H1 (cell line): ENCODE data around the gene BBS9. TPM values are rescaled to one million over a fixed set of nuclear protein-coding genes. Genes with fewer than 3 reads are reported as not detected.

ENCODE experiments used
- CTCF ChIA-PET: fragments of 300-600 bp; sonication (Branson Sonifier 250); formaldehyde crosslinking; loops from one replicate; lab custom pipeline; 2021; ENCODE audit not compliant: partially characterized antibody; lab: Charles Lee
- POLR2A ChIA-PET: fragments of 300-600 bp; sonication (Branson Sonifier 250); formaldehyde crosslinking; loops from one replicate; lab custom pipeline; 2021; ENCODE audit warnings: inconsistent platforms; ENCODE audit not compliant: partially characterized antibody; lab: Charles Lee
- DNase-seq, 2 experiments: peaks; one replicate each; pipeline versions ENCODE4 v3.0.0 to v3.0.0-alpha.2; 2010 to 2022; ENCODE audit warnings: low spot score in 2 of 2, low read depth in 1 of 2, mixed read lengths in 1 of 2
- FAIRE-seq: peaks from 2 replicates; lab custom pipeline; 2011; peaks lifted over from hg19 to GRCh38; lab: Jason Lieb, UNC
- H2AFZ ChIP-seq: 2 replicates; pipeline ENCODE4 v1.8.1; 2012; ENCODE audit warnings: low read length, inconsistent platforms
- H2AK5ac ChIP-seq: 2 replicates; pipeline ENCODE4 v1.6.1; 2013; ENCODE audit warnings: low read depth, low read length
- H2BK120ac ChIP-seq: replicated peaks from 2 replicates; pipeline ENCODE3; 2013; ENCODE audit warnings: low read depth, low read length, inconsistent platforms
- H2BK12ac ChIP-seq: 2 replicates; pipeline ENCODE4 v1.6.1; 2013; ENCODE audit warnings: low read depth, low read length
- H2BK15ac ChIP-seq: 2 replicates; pipeline ENCODE4 v1.6.1; 2013; ENCODE audit warnings: low read length
- H2BK20ac ChIP-seq: 2 replicates; pipeline ENCODE4 v1.6.1; 2013; ENCODE audit warnings: low read length
- H2BK5ac ChIP-seq: 2 replicates; pipeline ENCODE4 v1.6.1; 2013; ENCODE audit warnings: low read depth, low read length
- H3K14ac ChIP-seq: 2 replicates; pipeline ENCODE4 v1.6.1; 2013; ENCODE audit warnings: inconsistent platforms; ENCODE audit not compliant: insufficient read length
- H3K18ac ChIP-seq: 2 replicates; pipeline ENCODE4 v1.6.1; 2013; ENCODE audit warnings: low read length; ENCODE audit errors: extremely low read depth
- H3K23ac ChIP-seq: 2 replicates; pipeline ENCODE4 v1.6.1; 2013; ENCODE audit warnings: inconsistent platforms; ENCODE audit not compliant: insufficient read length
- H3K23me2 ChIP-seq: 2 replicates; pipeline ENCODE4 v1.6.1; 2013; ENCODE audit warnings: low read depth, low read length
- H3K27ac ChIP-seq: 2 replicates; pipeline ENCODE4 v1.6.1; 2011; ENCODE audit warnings: low read depth, low read length, inconsistent platforms
- H3K27me3 ChIP-seq, 4 experiments: replicated peaks in 1 of 4; 1 replicate in 1 of 4; 2 replicates in 3 of 4; pipeline versions ENCODE4 v1.6.1 to v1.8.1; 2011 to 2013; ENCODE audit warnings: low read length in 3 of 4, mild to moderate bottlenecking in 3 of 4, inconsistent platforms in 2 of 4, mixed read lengths in 2 of 4, moderate library complexity in 1 of 4; ENCODE audit not compliant: control insufficient read depth in 3 of 4, insufficient read depth in 3 of 4; ENCODE audit errors: extremely low read depth in 1 of 4
- H3K36me3 ChIP-seq, 4 experiments: 2 replicates each; pipeline versions ENCODE4 v1.6.1 to v1.8.1; 2011 to 2013; ENCODE audit warnings: mild to moderate bottlenecking in 4 of 4, low read length in 3 of 4, moderate library complexity in 2 of 4, control low read depth in 1 of 4, inconsistent platforms in 1 of 4; ENCODE audit not compliant: insufficient read depth in 4 of 4, control insufficient read depth in 2 of 4
- H3K4ac ChIP-seq: replicated peaks from 2 replicates; pipeline ENCODE3; 2013; ENCODE audit warnings: low read length, low read depth, mixed read lengths, inconsistent platforms; ENCODE audit not compliant: insufficient read length
- H3K4me1 ChIP-seq, 4 experiments: replicated peaks in 1 of 4; 1 replicate in 1 of 4; 2 replicates in 3 of 4; pipeline versions ENCODE4 v1.6.1 to v1.8.1; 2011 to 2013; ENCODE audit warnings: low read length in 3 of 4, inconsistent platforms in 2 of 4, mixed read lengths in 1 of 4; ENCODE audit not compliant: insufficient read depth in 4 of 4, control insufficient read depth in 3 of 4
- H3K4me2 ChIP-seq, 2 experiments: 2 replicates each; pipeline versions ENCODE4 v1.6.1 to v1.8.1; 2011 to 2013; ENCODE audit warnings: low read depth in 2 of 2, low read length in 2 of 2, control low read depth in 1 of 2, inconsistent platforms in 1 of 2, mild to moderate bottlenecking in 1 of 2; ENCODE audit not compliant: insufficient read depth in 1 of 2
- H3K4me3 ChIP-seq, 4 experiments: fragments of 200-600, 300-600 bp in 1 of 4; sonication (generic), shearing (Covaris generic), sonication (Bioruptor Twin) in 1 of 4; 2 replicates each; pipeline versions ENCODE4 v1.5.1 to v1.8.1; 2011 to 2016; ENCODE audit warnings: low read length in 4 of 4, low read depth in 3 of 4, control low read depth in 2 of 4, inconsistent platforms in 2 of 4, mild to moderate bottlenecking in 2 of 4, mixed read lengths in 1 of 4, moderate library complexity in 1 of 4; ENCODE audit not compliant: insufficient read depth in 2 of 4; ENCODE audit errors: extremely low read depth in 1 of 4
- H3K56ac ChIP-seq: replicated peaks from 2 replicates; pipeline ENCODE3; 2013; ENCODE audit warnings: low read depth, mild to moderate bottlenecking, mixed read lengths, low read length, inconsistent platforms; ENCODE audit not compliant: insufficient read length
- H3K79me1 ChIP-seq: 2 replicates; pipeline ENCODE4 v1.6.1; 2013; ENCODE audit warnings: low read depth, low read length, control low read depth
- H3K79me2 ChIP-seq, 2 experiments: 2 replicates each; pipeline versions ENCODE4 v1.6.1 to v1.8.1; 2012 to 2013; ENCODE audit warnings: low read length in 2 of 2, mild to moderate bottlenecking in 2 of 2, inconsistent platforms in 1 of 2; ENCODE audit not compliant: insufficient read depth in 2 of 2, control insufficient read depth in 1 of 2
- H3K9ac ChIP-seq, 4 experiments: replicated peaks in 1 of 4; 1 replicate in 1 of 4; 2 replicates in 3 of 4; pipeline versions ENCODE4 v1.6.1 to v1.8.1; 2011 to 2013; ENCODE audit warnings: low read depth in 3 of 4, low read length in 3 of 4, control low read depth in 2 of 4, mild to moderate bottlenecking in 2 of 4, moderate library complexity in 2 of 4, inconsistent platforms in 1 of 4; ENCODE audit errors: extremely low read depth in 1 of 4
- H3K9me3 ChIP-seq, 2 experiments: 2 replicates each; pipeline versions ENCODE4 v1.6.1 to v1.8.1; 2012 to 2013; ENCODE audit warnings: mild to moderate bottlenecking in 2 of 2, moderate library complexity in 2 of 2, control low read depth in 1 of 2, inconsistent platforms in 1 of 2, low read depth in 1 of 2, low read length in 1 of 2, mixed read lengths in 1 of 2; ENCODE audit not compliant: insufficient read depth in 2 of 2
- H4K20me1 ChIP-seq, 2 experiments: replicated peaks in 1 of 2; 2 replicates each; pipeline versions ENCODE3 to v1.8.1; 2011 to 2013; ENCODE audit warnings: inconsistent platforms in 2 of 2, low read length in 2 of 2, mild to moderate bottlenecking in 1 of 2; ENCODE audit not compliant: insufficient read depth in 2 of 2, control insufficient read depth in 1 of 2
- H4K5ac ChIP-seq: 2 replicates; pipeline ENCODE4 v1.6.1; 2013; ENCODE audit warnings: low read length, low read depth, mixed read lengths, inconsistent platforms; ENCODE audit not compliant: insufficient read length
- H4K8ac ChIP-seq: 2 replicates; pipeline ENCODE4 v1.8.0; 2013; ENCODE audit warnings: mild to moderate bottlenecking, moderate library complexity, low read length, inconsistent platforms; ENCODE audit not compliant: insufficient read depth; ENCODE audit errors: extremely low read depth
- H4K91ac ChIP-seq: replicated peaks from 2 replicates; pipeline ENCODE3; 2013; ENCODE audit warnings: low read length, mixed read lengths, inconsistent platforms; ENCODE audit not compliant: insufficient read length
- BRCA1 ChIP-seq: IDR thresholded peaks from 2 replicates; pipeline ENCODE4 v1.6.1; 2012; ENCODE audit warnings: low read depth, low read length, improper control_type of control experiment
- CEBPB ChIP-seq: IDR thresholded peaks from 2 replicates; pipeline ENCODE4 v1.6.1; 2012; ENCODE audit warnings: low read depth, low read length
- EP300 ChIP-seq, 2 experiments: IDR thresholded peaks; 1 replicate in 1 of 2; 2 replicates in 1 of 2; pipeline ENCODE4 v1.6.1; 2011 to 2012; ENCODE audit warnings: low read depth in 2 of 2, low read length in 2 of 2, mild to moderate bottlenecking in 2 of 2, borderline replicate concordance in 1 of 2, inconsistent platforms in 1 of 2, moderate library complexity in 1 of 2
- FOSL1 ChIP-seq: IDR thresholded peaks from 2 replicates; pipeline ENCODE4 v1.6.1; 2011; ENCODE audit warnings: mild to moderate bottlenecking, low read depth, low read length, moderate library complexity; ENCODE audit not compliant: insufficient read depth
- HDAC2 ChIP-seq, 2 experiments: fragments of 300-600 bp in 1 of 2; sonication (generic) in 1 of 2; IDR thresholded peaks; 2 replicates each; pipeline ENCODE4 v1.6.1; 2011 to 2012; ENCODE audit warnings: low read depth in 2 of 2, low read length in 2 of 2, mild to moderate bottlenecking in 2 of 2, moderate library complexity in 2 of 2, borderline replicate concordance in 1 of 2, inconsistent platforms in 1 of 2
- KDM1A ChIP-seq: fragments of 200-600, 300-600 bp; sonication (generic); IDR thresholded peaks from 2 replicates; pipeline ENCODE4 v1.7.1; 2016; ENCODE audit warnings: mild to moderate bottlenecking, low read length, borderline replicate concordance
- RFX5 ChIP-seq: IDR thresholded peaks from 2 replicates; pipeline ENCODE4 v1.6.1; 2011; ENCODE audit warnings: low read depth, low read length, improper control_type of control experiment, borderline replicate concordance
- SIX5 ChIP-seq: IDR thresholded peaks from 2 replicates; pipeline ENCODE4 v1.6.1; 2011; ENCODE audit warnings: mild to moderate bottlenecking, low read depth, low read length
- TBP ChIP-seq: IDR thresholded peaks from 2 replicates; pipeline ENCODE4 v1.6.1; 2011; ENCODE audit warnings: low read depth, low read length, improper control_type of control experiment
- WGBS, 2 experiments: shearing (Covaris generic) in 1 of 2; methylation state at CpG; one replicate each; pipeline versions ENCODE4 v1.1.6 to v1.1.7; 2013 to 2015; ENCODE audit warnings: low lambda C conversion rate in 2 of 2, mixed read lengths in 2 of 2, inconsistent platforms in 1 of 2, low coverage in 1 of 2, missing lambda C conversion rate in 1 of 2; ENCODE audit not compliant: insufficient replicate concordance in 2 of 2, insufficient coverage in 1 of 2, insufficient read length in 1 of 2; ENCODE audit errors: extremely low coverage in 1 of 2, missing lambda C conversion rate in 1 of 2; 5-methylcytosine and 5-hydroxymethylcytosine counted together
- polyA plus RNA-seq, 7 experiments: library from polyadenylated mRNA; depleted of rRNA in 3 of 7; stranded (reverse) in 5 of 7; unstranded in 2 of 7; fragments of >200 nt in 5 of 7; fragments of 200-250 nt in 2 of 7; gene quantifications; 1 replicate in 5 of 7; 2 replicates in 1 of 7; 4 replicates in 1 of 7; pipeline versions ENCODE4 v1.2.1 to v1.2.3, GENCODE V29; 2011 to 2013; ENCODE audit warnings: missing spikeins in 2 of 7, mixed read lengths in 2 of 7
- total RNA-seq: library from RNA; stranded (reverse); fragmentation: NEBNext Ultra II Directional; extraction: Animal tissue kit (Norgen Biotek cat#: 25700); gene quantifications from 2 replicates; pipeline ENCODE4 v1.2.1, GENCODE V29; 2021
- TF ChIP-seq, protein P1 (sequence below): IDR thresholded peaks from 2 replicates; pipeline ENCODE4 v1.6.1; 2012; ENCODE audit warnings: inconsistent platforms
- TF ChIP-seq, protein P2 (sequence below): IDR thresholded peaks from 2 replicates; pipeline ENCODE4 v1.6.1; 2012; ENCODE audit warnings: low read length, inconsistent platforms

The BBS9 gene
- total and polyA plus RNA-seq, 2 of the 8 experiments (the other 6 are each of a cell fraction or from before 2014, with no cell fraction given) = 22.3 to 37.0 TPM

DNA sequence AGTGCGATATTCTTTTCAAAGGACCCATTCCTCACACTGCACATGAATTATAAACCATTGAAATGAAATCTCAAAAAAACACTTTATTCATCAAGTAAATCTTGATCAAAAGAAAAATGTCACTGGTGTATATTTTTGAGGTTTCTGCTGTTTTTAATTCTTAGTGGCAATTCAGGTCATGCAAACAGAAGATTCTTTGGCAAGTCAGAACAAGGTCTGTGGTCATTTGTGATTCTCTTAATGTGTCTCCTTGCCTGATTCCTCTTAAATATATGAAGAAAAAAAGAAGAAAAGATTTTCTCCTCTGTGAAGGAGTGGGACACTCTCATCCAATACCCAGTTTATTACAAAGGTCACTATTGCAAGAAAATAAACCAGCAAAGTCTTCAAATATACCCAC lies 467.8 kb downstream of the BBS9 start:
- Histone ChIP-seq H3K23ac (no peak overlapping the region), H2AFZ (no peak overlapping the region), H3K27ac (no peak overlapping the region), H3K4ac (no peak overlapping the region), H2BK5ac (no peak overlapping the region), H3K56ac (no peak overlapping the region), H3K9ac (no peak overlapping the region), H3K18ac (no peak overlapping the region), H2BK15ac (no peak overlapping the region), H3K23me2 (no peaks in the 10 kb centered on the region), H4K8ac (no peak overlapping the region), H2BK12ac (no peak overlapping the region), H4K5ac (no peak overlapping the region), H2BK20ac (no peak overlapping the region), H3K4me1 (peaks cover 0 to 2% (median 0%) of the 10 kb centered on the region in 4 experiments; a peak in 1 of 7 replicates), H3K79me2 (no peaks in the 10 kb centered on the region), H3K14ac (no peak overlapping the region), H3K4me3 (no peak overlapping the region), H3K27me3 (peaks cover 0 to 1% (median 0%) of the 10 kb centered on the region in 4 experiments; a peak in 1 of 7 replicates), H4K20me1 (no peaks in the 10 kb centered on the region), H4K91ac (no peak overlapping the region), H2AK5ac (no peak overlapping the region), H2BK120ac (no peak overlapping the region), H3K79me1 (no peaks in the 10 kb centered on the region), H3K9me3 (no peaks in the 10 kb centered on the region), H3K36me3 (no peaks in the 10 kb centered on the region), H3K4me2 (no peak overlapping the region)
- 93% methylated on average over 1 of the region's 1 CpG; no CpG with 5 or more reads in 1 of the 2 experiments for WGBS, 2 experiments
- POLR2A ChIA-PET = no interaction called here
- no peak for DNase-seq
- CTCF ChIA-PET = interaction anchor here (1.0 kb wide), 1 partner anchor 37 kb away, joined by 3 read pairs; no protein-coding TSS in a partner anchor
- FAIRE-seq = no peak
- no peak for TF ChIP-seq SIX5
- TF ChIP-seq, protein P1, sequence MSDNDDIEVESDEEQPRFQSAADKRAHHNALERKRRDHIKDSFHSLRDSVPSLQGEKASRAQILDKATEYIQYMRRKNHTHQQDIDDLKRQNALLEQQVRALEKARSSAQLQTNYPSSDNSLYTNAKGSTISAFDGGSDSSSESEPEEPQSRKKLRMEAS = no peak
- TF ChIP-seq TBP = no peak
- TF ChIP-seq BRCA1 = no peak
- TF ChIP-seq, protein P2, sequence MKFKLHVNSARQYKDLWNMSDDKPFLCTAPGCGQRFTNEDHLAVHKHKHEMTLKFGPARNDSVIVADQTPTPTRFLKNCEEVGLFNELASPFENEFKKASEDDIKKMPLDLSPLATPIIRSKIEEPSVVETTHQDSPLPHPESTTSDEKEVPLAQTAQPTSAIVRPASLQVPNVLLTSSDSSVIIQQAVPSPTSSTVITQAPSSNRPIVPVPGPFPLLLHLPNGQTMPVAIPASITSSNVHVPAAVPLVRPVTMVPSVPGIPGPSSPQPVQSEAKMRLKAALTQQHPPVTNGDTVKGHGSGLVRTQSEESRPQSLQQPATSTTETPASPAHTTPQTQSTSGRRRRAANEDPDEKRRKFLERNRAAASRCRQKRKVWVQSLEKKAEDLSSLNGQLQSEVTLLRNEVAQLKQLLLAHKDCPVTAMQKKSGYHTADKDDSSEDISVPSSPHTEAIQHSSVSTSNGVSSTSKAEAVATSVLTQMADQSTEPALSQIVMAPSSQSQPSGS = no peak
- TF ChIP-seq RFX5 = no peak
- no peak for TF ChIP-seq KDM1A
- no peak for TF ChIP-seq CEBPB
- no peak for TF ChIP-seq HDAC2 (IDR thresholded peaks at IDR 0.05; ENCODE audit: borderline replicate concordance in 1 of 2, low read depth in 2 of 2, low read length in 2 of 2)
- no peak for TF ChIP-seq EP300 (IDR thresholded peaks at IDR 0.05; ENCODE audit: borderline replicate concordance in 1 of 2, low read depth in 2 of 2, low read length in 2 of 2)
- no peak for TF ChIP-seq FOSL1
